T-helper 17 cell (primary cell): ENCODE measurements around the gene CLCA2. TPM values are rescaled to one million over a fixed set of nuclear protein-coding genes. Genes with fewer than 3 reads are reported as not detected.
A peak's percentile ranks its signal among the peaks of the same experiment; 100 is the strongest.

ENCODE experiments used
- ATAC-seq: fragments of 150-1000 bp; cut with Tn5 transposase; 2 replicates; pipeline ENCODE4 v1.10.0; 2021; ENCODE audit warnings: mild to moderate bottlenecking, moderate library complexity
- DNase-seq, 3 donors: peaks; one replicate each; pipeline versions ENCODE4 v3.0.0 to v3.0.0-alpha.2; 2020 to 2021
- H3K9me3 ChIP-seq: one replicate; pipeline ENCODE4 v1.7.0; 2013; ENCODE audit warnings: low read length, mild to moderate bottlenecking; ENCODE audit not compliant: control insufficient read depth, poor library complexity, severe bottlenecking
- H3K27ac Mint-ChIP-seq: one replicate; pipeline ENCODE4 v1.8.0; 2022; ENCODE audit warnings: mild to moderate bottlenecking, moderate library complexity, mixed read lengths
- H3K27me3 Mint-ChIP-seq: one replicate; pipeline ENCODE4 v1.8.0; 2022; ENCODE audit warnings: mixed read lengths
- H3K36me3 Mint-ChIP-seq: one replicate; pipeline ENCODE4 v1.8.0; 2022; ENCODE audit warnings: low read depth, mixed read lengths
- H3K4me1 Mint-ChIP-seq: one replicate; pipeline ENCODE4 v1.8.0; 2022; ENCODE audit warnings: mild to moderate bottlenecking, mixed read lengths
- H3K4me3 Mint-ChIP-seq: one replicate; pipeline ENCODE4 v1.8.0; 2022; ENCODE audit warnings: mild to moderate bottlenecking, moderate library complexity, mixed read lengths
- total RNA-seq, 4 donors: library from RNA in 2 of 4; stranded (reverse) in 2 of 4; gene quantifications; one replicate each; pipeline ENCODE4 v1.2.3 and lab custom pipeline; 2022 to 2026

Gene CLCA2
- total RNA-seq (not detected), total RNA-seq (lab: John Stamatoyannopoulos, UW) (0 to 0.08 reads per million in 2 donors)

- H3K27ac Mint-ChIP-seq: no peak within 1 kb of the TSS
- ATAC-seq (no peak), DNase-seq (no peak)
- H3K4me1 Mint-ChIP-seq: peaks cover 4% of the 10 kb centered on the region
- H3K4me3 Mint-ChIP-seq: no peak within 1 kb of the TSS
- H3K9me3 ChIP-seq: no peaks in the 10 kb centered on the region
- H3K27me3 Mint-ChIP-seq: peaks cover 30% of the 10 kb centered on the region
- H3K36me3 Mint-ChIP-seq: no peaks in the 10 kb centered on the region
Measured at GRCh38 chr1:86423873-86424272, at the start of gene CLCA2. CLCA2 (plus strand) TSS chr1:86424171; CDS start chr1:86424248, 77 bp downstream.

- H3K9me3 ChIP-seq: peaks cover 3% of the 10 kb centered on the region
- H3K27me3 Mint-ChIP-seq: no peaks in the 10 kb centered on the region
- peaks cover 18% of the 10 kb centered on the region for H3K36me3 Mint-ChIP-seq
Measured at GRCh38 chr1:86375688-86376087, 48.3 kb upstream of the CLCA2 start.

GRCh38 chr1:86377341-86377740, 46.6 kb upstream of the CLCA2 start:
- ATAC-seq (no peak), DNase-seq (no peak)
- Mint-ChIP-seq H3K4me3 (no peak overlapping the region), H3K36me3 (peaks cover 16% of the 10 kb centered on the region), H3K27me3 (no peaks in the 10 kb centered on the region), H3K27ac (no peak overlapping the region), H3K4me1 (peaks cover 2% of the 10 kb centered on the region)
- peaks cover 3% of the 10 kb centered on the region for H3K9me3 ChIP-seq

More at GRCh38 chr1:86375688-86376087, 48.3 kb upstream of the CLCA2 start:
- no peak overlapping the region for H3K27ac Mint-ChIP-seq
- DNase-seq (no peak), ATAC-seq (no peak)
- no peak overlapping the region for H3K4me3 Mint-ChIP-seq
- peaks cover 4% of the 10 kb centered on the region for H3K4me1 Mint-ChIP-seq

- Mint-ChIP-seq H3K36me3 (peaks cover 14% of the 10 kb centered on the region), H3K4me1 (peaks cover 4% of the 10 kb centered on the region), H3K4me3 (no peak overlapping the region), H3K27me3 (no peaks in the 10 kb centered on the region), H3K27ac (no peak overlapping the region)
- peaks cover 3% of the 10 kb centered on the region for H3K9me3 ChIP-seq
- no peak for DNase-seq
- ATAC-seq: no peak
Measured at GRCh38 chr1:86378813-86379212, 45.2 kb upstream of the CLCA2 start.

GRCh38 chr1:86380257-86380861, 43.6 kb upstream of the CLCA2 start:
- H3K4me1 Mint-ChIP-seq: peaks cover 4% of the 10 kb centered on the region
- no peaks in the 10 kb centered on the region for H3K27me3 Mint-ChIP-seq
- peaks cover 3% of the 10 kb centered on the region for H3K9me3 ChIP-seq
- peaks cover 9% of the 10 kb centered on the region for H3K36me3 Mint-ChIP-seq
- no peak overlapping the region for H3K27ac Mint-ChIP-seq
- no peak for DNase-seq
- no peak overlapping the region for H3K4me3 Mint-ChIP-seq
- ATAC-seq: peak; percentile 73

GRCh38 chr1:86381223-86381622, 42.7 kb upstream of the CLCA2 start:
- Mint-ChIP-seq H3K27me3 (no peaks in the 10 kb centered on the region), H3K4me1 (peaks cover 4% of the 10 kb centered on the region), H3K27ac (no peak overlapping the region), H3K36me3 (peaks cover 9% of the 10 kb centered on the region), H3K4me3 (no peak overlapping the region)
- ATAC-seq (no peak), DNase-seq (no peak)
- H3K9me3 ChIP-seq: peaks cover 3% of the 10 kb centered on the region

GRCh38 chr1:86382878-86383277, 41.1 kb upstream of the CLCA2 start:
- ATAC-seq (no peak), DNase-seq (no peak)
- H3K27ac Mint-ChIP-seq: peak overlapping the region; percentile 56
- peaks cover 2% of the 10 kb centered on the region for H3K4me1 Mint-ChIP-seq
- H3K36me3 Mint-ChIP-seq: peaks cover 4% of the 10 kb centered on the region
- no peak overlapping the region for H3K4me3 Mint-ChIP-seq
- no peaks in the 10 kb centered on the region for H3K9me3 ChIP-seq
- no peaks in the 10 kb centered on the region for H3K27me3 Mint-ChIP-seq

GRCh38 chr1:86387916-86388627, 35.9 kb upstream of the CLCA2 start:
- peak overlapping the region; percentile 96 for H3K27ac Mint-ChIP-seq
- no peak for DNase-seq
- H3K36me3 Mint-ChIP-seq: no peaks in the 10 kb centered on the region
- no peaks in the 10 kb centered on the region for H3K27me3 Mint-ChIP-seq
- no peaks in the 10 kb centered on the region for H3K9me3 ChIP-seq
- no peak overlapping the region for H3K4me3 Mint-ChIP-seq
- peaks cover 30% of the 10 kb centered on the region for H3K4me1 Mint-ChIP-seq
- ATAC-seq: no peak

- H3K36me3 Mint-ChIP-seq: no peaks in the 10 kb centered on the region
- DNase-seq (no peak), ATAC-seq (no peak)
- peak overlapping the region; percentile 96 for H3K27ac Mint-ChIP-seq
- peaks cover 36% of the 10 kb centered on the region for H3K4me1 Mint-ChIP-seq
- H3K27me3 Mint-ChIP-seq: no peaks in the 10 kb centered on the region
- H3K9me3 ChIP-seq: no peaks in the 10 kb centered on the region
- H3K4me3 Mint-ChIP-seq: peak overlapping the region; percentile 85
Measured at GRCh38 chr1:86388777-86389176, 35.2 kb upstream of the CLCA2 start.

GRCh38 chr1:86389307-86389706, 34.7 kb upstream of the CLCA2 start:
- Mint-ChIP-seq H3K27me3 (no peaks in the 10 kb centered on the region), H3K4me3 (peak overlapping the region; percentile 85), H3K27ac (peak overlapping the region; percentile 96), H3K4me1 (peaks cover 38% of the 10 kb centered on the region), H3K36me3 (no peaks in the 10 kb centered on the region)
- DNase-seq (no peak), ATAC-seq (peak; percentile 86)
- H3K9me3 ChIP-seq: no peaks in the 10 kb centered on the region

GRCh38 chr1:86394416-86394815, 29.6 kb upstream of the CLCA2 start:
- ATAC-seq: no peak
- Mint-ChIP-seq H3K36me3 (no peaks in the 10 kb centered on the region), H3K27ac (peak overlapping the region; percentile 95), H3K4me1 (peaks cover 56% of the 10 kb centered on the region), H3K4me3 (peak overlapping the region; percentile 94), H3K27me3 (no peaks in the 10 kb centered on the region)
- DNase-seq: no peak
- H3K9me3 ChIP-seq: no peaks in the 10 kb centered on the region

- no peaks in the 10 kb centered on the region for H3K36me3 Mint-ChIP-seq
- H3K4me1 Mint-ChIP-seq: peaks cover 44% of the 10 kb centered on the region
- DNase-seq (peak; percentile 79 to 83 (median 81)), ATAC-seq (peak; percentile 99)
- H3K4me3 Mint-ChIP-seq: peak within 1 kb of the TSS; percentile 94
- H3K27ac Mint-ChIP-seq: peak within 1 kb of the TSS; percentile 95
- H3K9me3 ChIP-seq: no peaks in the 10 kb centered on the region
- no peaks in the 10 kb centered on the region for H3K27me3 Mint-ChIP-seq
Measured at GRCh38 chr1:86395751-86396497, 28.0 kb upstream of the CLCA2 start, which contains the start of gene ODF2L. ODF2L (minus strand) TSS chr1:86396323; CDS start chr1:86387027, 9,296 bp downstream.

GRCh38 chr1:86396498-86396890, 27.5 kb upstream of the CLCA2 start:
- Mint-ChIP-seq H3K4me1 (peaks cover 39% of the 10 kb centered on the region), H3K4me3 (peak overlapping the region; percentile 94), H3K27ac (peak overlapping the region; percentile 95), H3K36me3 (no peaks in the 10 kb centered on the region), H3K27me3 (no peaks in the 10 kb centered on the region)
- H3K9me3 ChIP-seq: no peaks in the 10 kb centered on the region
- ATAC-seq: peak; percentile 19
- DNase-seq: no peak
